K562 (cell line): ENCODE data around the gene OLFML2A. TPM values are rescaled to one million over a fixed set of nuclear protein-coding genes. Genes with fewer than 3 reads are reported as not detected.

Experiments
- CHD2 ChIP-seq: IDR thresholded peaks from 2 replicates; pipeline ENCODE4 v1.6.1; 2011; ENCODE audit warnings: low read depth, low read length
- MAFG ChIP-seq: fragments of 450-650 bp; conservative IDR thresholded peaks from 2 replicates; pipeline ENCODE4 v1.6.1; 2016; ENCODE audit warnings: missing genetic modification characterization, missing compliant biosample characterization
- NFE2L1 ChIP-seq: fragments of 450-650 bp; IDR thresholded peaks from 2 replicates; pipeline ENCODE4 v1.6.1; 2016; ENCODE audit warnings: missing genetic modification characterization, low read depth, mild to moderate bottlenecking, missing compliant biosample characterization, moderate library complexity, borderline replicate concordance
- NFIX ChIP-seq: fragments of 250-450 bp; sonication (Bioruptor Pico); IDR thresholded peaks from 2 replicates; pipeline ENCODE4 v1.4.0; 2020; ENCODE audit warnings: low read depth, mild to moderate bottlenecking, moderate library complexity
- RBM15 ChIP-seq: fragments of 200-400 bp; formaldehyde crosslinking; IDR thresholded peaks from 2 replicates; pipeline ENCODE4 v1.6.1; 2018; ENCODE audit warnings: mild to moderate bottlenecking, low read length, moderate library complexity; ENCODE audit not compliant: insufficient read depth
- SP1 ChIP-seq: sonication (generic); formaldehyde crosslinking; IDR thresholded peaks from 2 replicates; pipeline ENCODE4 v1.8.1; 2022; ENCODE audit warnings: mild to moderate bottlenecking, missing genetic modification reagents
- TCFL5 ChIP-seq: fragments of 250-450 bp; sonication (Bioruptor Pico); conservative IDR thresholded peaks from 2 replicates; pipeline ENCODE4 v1.6.1; 2021; ENCODE audit warnings: mild to moderate bottlenecking, moderate library complexity, matching md5 sums
- ZC3H11A ChIP-seq: IDR thresholded peaks from 2 replicates; pipeline ENCODE4 v1.6.1; 2012; ENCODE audit warnings: low read depth, low read length, improper control_type of control experiment
- polyA plus RNA-seq, 8 experiments: library from polyadenylated mRNA; depleted of rRNA in 4 of 8; stranded (reverse) in 5 of 8; unstranded in 3 of 8; fragments of >200 nt; fragmentation: Nextera tagmentation in 2 of 8; fragmentation: Illumina TruSeq in 1 of 8; extraction: Ambion mirVana in 2 of 8; extraction: Trizol in 1 of 8; gene quantifications; 2 replicates each; pipeline versions ENCODE4 v1.2.1 to v1.2.3, GENCODE V29; 2011 to 2014; ENCODE audit warnings: inconsistent platforms in 1 of 8, missing spikeins in 1 of 8
- total RNA-seq, 7 experiments: library from RNA; depleted of rRNA in 6 of 7; stranded (reverse); fragments of >200 nt in 6 of 7; fragmentation: Illumina TruSeq in 2 of 7; extraction: Trizol in 2 of 7; gene quantifications; 2 replicates each; pipeline versions ENCODE4 v1.2.1 to v1.2.3, GENCODE V29; 2011 to 2021; ENCODE audit warnings: low replicate concordance in 1 of 7
- TF ChIP-seq, protein P1 (sequence below): fragments of 250-450 bp; sonication (Bioruptor Pico); IDR thresholded peaks from 2 replicates; pipeline ENCODE4 v1.8.0; 2022; ENCODE audit warnings: inconsistent platforms
- TF ChIP-seq, protein P2 (sequence below): fragments of 450-650 bp; IDR thresholded peaks from 2 replicates; pipeline ENCODE4 v1.6.1; 2016; ENCODE audit warnings: borderline replicate concordance
- TF ChIP-seq, protein P3 (sequence below), 2 experiments: fragments of 200-800 bp in 1 of 2; sonication (Bioruptor generic) in 1 of 2; sonication (generic) in 1 of 2; formaldehyde crosslinking in 1 of 2; IDR thresholded peaks in 1 of 2; conservative IDR thresholded peaks in 1 of 2; 2 replicates each; pipeline versions ENCODE4 v1.5.0 to v1.6.1; 2016 to 2020; ENCODE audit warnings: missing compliant biosample characterization in 1 of 2, missing genetic modification characterization in 1 of 2, missing genetic modification reagents in 1 of 2
- TF ChIP-seq, protein P4 (sequence below): fragments of 250-450 bp; sonication (Bioruptor Pico); IDR thresholded peaks from 2 replicates; pipeline ENCODE4 v1.5.0; 2021
- TF ChIP-seq, protein P5 (sequence below): sonication (generic); formaldehyde crosslinking; IDR thresholded peaks from 2 replicates; pipeline ENCODE4 v1.5.0; 2020; ENCODE audit warnings: missing genetic modification reagents
- TF ChIP-seq, protein P6 (sequence below): sonication (generic); formaldehyde crosslinking; IDR thresholded peaks from 2 replicates; pipeline ENCODE4 v1.8.0; 2022; ENCODE audit warnings: mild to moderate bottlenecking, missing genetic modification reagents

OLFML2A gene
- total and polyA plus RNA-seq, 9 of the 15 experiments (the other 6 are each of a cell fraction or from before 2014, with no cell fraction given): 0.16 TPM; not detected in 8

DNA sequence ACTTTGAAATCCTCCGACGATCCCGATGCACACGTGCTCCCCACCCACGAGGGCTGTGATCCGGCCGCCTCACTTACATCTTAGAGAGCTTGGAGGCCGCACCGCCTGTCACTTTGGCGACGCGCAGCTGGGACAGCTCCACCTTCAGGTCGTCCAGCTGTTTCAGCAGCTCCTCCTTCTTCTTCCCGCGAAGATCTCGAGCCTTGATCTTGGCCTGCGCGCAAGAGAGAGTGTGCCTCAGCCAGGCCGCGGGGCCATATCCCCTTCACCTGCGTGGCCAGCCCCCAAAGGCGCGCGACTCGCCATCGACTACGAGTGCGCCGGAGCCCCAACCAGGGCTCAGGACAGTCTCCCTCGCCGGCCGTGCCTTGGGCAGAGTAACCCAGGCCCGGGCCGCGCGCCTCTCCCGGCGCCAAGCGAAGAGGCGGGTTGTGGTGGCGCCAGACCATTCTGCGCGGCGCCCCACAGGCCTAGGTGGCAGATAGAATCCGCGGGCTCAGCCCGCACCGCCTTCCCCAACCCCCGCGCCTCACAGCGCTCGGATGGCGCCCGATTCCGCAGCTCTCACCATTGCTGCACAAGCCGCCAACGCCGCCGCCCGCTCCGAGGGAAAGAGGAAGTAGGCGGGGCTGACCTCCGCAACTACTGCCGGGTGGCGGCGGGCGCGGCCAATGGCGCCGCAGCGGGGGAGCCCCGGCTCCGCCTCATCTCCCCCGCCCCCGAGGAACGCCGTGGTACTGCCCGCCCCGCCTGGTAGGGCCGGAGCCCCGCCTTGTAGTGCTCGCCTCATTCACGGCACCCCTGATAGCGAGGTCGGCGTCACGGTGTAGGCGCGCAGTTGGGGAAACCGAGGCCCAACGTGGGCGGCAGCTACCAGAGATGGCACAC, 84.7 kb downstream of the OLFML2A start, which contains the start of the genes ARPC5L and RPL35 (continued):
- TF ChIP-seq NFIX (CRISPR knock-in tag) (no peak), RBM15 (0 out of 2 replicates have a peak, but pooled peaks have one; percentile 28), SP1 (peak; percentile 100), NFE2L1 (tag) (no peak), ZC3H11A (no peak), MAFG (tag) (no peak), TCFL5 (CRISPR knock-in tag) (no peak), CHD2 (peak; percentile 29; the same call in 1 of the 2 replicates)
- TF ChIP-seq, protein P1, sequence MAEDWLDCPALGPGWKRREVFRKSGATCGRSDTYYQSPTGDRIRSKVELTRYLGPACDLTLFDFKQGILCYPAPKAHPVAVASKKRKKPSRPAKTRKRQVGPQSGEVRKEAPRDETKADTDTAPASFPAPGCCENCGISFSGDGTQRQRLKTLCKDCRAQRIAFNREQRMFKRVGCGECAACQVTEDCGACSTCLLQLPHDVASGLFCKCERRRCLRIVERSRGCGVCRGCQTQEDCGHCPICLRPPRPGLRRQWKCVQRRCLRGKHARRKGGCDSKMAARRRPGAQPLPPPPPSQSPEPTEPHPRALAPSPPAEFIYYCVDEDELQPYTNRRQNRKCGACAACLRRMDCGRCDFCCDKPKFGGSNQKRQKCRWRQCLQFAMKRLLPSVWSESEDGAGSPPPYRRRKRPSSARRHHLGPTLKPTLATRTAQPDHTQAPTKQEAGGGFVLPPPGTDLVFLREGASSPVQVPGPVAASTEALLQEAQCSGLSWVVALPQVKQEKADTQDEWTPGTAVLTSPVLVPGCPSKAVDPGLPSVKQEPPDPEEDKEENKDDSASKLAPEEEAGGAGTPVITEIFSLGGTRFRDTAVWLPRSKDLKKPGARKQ: no peak
- TF ChIP-seq, protein P2, sequence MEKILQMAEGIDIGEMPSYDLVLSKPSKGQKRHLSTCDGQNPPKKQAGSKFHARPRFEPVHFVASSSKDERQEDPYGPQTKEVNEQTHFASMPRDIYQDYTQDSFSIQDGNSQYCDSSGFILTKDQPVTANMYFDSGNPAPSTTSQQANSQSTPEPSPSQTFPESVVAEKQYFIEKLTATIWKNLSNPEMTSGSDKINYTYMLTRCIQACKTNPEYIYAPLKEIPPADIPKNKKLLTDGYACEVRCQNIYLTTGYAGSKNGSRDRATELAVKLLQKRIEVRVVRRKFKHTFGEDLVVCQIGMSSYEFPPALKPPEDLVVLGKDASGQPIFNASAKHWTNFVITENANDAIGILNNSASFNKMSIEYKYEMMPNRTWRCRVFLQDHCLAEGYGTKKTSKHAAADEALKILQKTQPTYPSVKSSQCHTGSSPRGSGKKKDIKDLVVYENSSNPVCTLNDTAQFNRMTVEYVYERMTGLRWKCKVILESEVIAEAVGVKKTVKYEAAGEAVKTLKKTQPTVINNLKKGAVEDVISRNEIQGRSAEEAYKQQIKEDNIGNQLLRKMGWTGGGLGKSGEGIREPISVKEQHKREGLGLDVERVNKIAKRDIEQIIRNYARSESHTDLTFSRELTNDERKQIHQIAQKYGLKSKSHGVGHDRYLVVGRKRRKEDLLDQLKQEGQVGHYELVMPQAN: peak; percentile 93
- TF ChIP-seq, protein P3, sequence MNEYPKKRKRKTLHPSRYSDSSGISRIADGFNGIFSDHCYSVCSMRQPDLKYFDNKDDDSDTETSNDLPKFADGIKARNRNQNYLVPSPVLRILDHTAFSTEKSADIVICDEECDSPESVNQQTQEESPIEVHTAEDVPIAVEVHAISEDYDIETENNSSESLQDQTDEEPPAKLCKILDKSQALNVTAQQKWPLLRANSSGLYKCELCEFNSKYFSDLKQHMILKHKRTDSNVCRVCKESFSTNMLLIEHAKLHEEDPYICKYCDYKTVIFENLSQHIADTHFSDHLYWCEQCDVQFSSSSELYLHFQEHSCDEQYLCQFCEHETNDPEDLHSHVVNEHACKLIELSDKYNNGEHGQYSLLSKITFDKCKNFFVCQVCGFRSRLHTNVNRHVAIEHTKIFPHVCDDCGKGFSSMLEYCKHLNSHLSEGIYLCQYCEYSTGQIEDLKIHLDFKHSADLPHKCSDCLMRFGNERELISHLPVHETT (CRISPR knock-in tag; conservative IDR thresholded peaks at IDR 0.05 in 1 of 2, IDR thresholded peaks at IDR 0.05 in 1 of 2): peak in 1 of 2 experiments; percentile 85; a peak in 2 of 4 replicates
- TF ChIP-seq, protein P4, sequence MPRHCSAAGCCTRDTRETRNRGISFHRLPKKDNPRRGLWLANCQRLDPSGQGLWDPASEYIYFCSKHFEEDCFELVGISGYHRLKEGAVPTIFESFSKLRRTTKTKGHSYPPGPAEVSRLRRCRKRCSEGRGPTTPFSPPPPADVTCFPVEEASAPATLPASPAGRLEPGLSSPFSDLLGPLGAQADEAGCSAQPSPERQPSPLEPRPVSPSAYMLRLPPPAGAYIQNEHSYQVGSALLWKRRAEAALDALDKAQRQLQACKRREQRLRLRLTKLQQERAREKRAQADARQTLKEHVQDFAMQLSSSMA (CRISPR knock-in tag): no peak
- TF ChIP-seq, protein P5, sequence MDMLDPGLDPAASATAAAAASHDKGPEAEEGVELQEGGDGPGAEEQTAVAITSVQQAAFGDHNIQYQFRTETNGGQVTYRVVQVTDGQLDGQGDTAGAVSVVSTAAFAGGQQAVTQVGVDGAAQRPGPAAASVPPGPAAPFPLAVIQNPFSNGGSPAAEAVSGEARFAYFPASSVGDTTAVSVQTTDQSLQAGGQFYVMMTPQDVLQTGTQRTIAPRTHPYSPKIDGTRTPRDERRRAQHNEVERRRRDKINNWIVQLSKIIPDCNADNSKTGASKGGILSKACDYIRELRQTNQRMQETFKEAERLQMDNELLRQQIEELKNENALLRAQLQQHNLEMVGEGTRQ (CRISPR knock-in tag): no peak
- TF ChIP-seq, protein P6, sequence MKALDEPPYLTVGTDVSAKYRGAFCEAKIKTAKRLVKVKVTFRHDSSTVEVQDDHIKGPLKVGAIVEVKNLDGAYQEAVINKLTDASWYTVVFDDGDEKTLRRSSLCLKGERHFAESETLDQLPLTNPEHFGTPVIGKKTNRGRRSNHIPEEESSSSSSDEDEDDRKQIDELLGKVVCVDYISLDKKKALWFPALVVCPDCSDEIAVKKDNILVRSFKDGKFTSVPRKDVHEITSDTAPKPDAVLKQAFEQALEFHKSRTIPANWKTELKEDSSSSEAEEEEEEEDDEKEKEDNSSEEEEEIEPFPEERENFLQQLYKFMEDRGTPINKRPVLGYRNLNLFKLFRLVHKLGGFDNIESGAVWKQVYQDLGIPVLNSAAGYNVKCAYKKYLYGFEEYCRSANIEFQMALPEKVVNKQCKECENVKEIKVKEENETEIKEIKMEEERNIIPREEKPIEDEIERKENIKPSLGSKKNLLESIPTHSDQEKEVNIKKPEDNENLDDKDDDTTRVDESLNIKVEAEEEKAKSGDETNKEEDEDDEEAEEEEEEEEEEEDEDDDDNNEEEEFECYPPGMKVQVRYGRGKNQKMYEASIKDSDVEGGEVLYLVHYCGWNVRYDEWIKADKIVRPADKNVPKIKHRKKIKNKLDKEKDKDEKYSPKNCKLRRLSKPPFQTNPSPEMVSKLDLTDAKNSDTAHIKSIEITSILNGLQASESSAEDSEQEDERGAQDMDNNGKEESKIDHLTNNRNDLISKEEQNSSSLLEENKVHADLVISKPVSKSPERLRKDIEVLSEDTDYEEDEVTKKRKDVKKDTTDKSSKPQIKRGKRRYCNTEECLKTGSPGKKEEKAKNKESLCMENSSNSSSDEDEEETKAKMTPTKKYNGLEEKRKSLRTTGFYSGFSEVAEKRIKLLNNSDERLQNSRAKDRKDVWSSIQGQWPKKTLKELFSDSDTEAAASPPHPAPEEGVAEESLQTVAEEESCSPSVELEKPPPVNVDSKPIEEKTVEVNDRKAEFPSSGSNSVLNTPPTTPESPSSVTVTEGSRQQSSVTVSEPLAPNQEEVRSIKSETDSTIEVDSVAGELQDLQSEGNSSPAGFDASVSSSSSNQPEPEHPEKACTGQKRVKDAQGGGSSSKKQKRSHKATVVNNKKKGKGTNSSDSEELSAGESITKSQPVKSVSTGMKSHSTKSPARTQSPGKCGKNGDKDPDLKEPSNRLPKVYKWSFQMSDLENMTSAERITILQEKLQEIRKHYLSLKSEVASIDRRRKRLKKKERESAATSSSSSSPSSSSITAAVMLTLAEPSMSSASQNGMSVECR (CRISPR knock-in tag): peak; percentile 96
